Mammary epithelial cell (primary cell): Measurements from ENCODE around the gene DDX46.

Source experiments
- CTCF ChIP-seq, 2 donors: IDR thresholded peaks in 1 of 2; conservative IDR thresholded peaks in 1 of 2; 2 replicates each; pipeline ENCODE4 v1.5.1; 2011 to 2012; ENCODE audit warnings: inconsistent platforms in 2 of 2, low read length in 2 of 2, mild to moderate bottlenecking in 2 of 2, control low read depth in 1 of 2, low read depth in 1 of 2; ENCODE audit not compliant: insufficient read depth in 1 of 2; ENCODE audit errors: extremely low read depth in 1 of 2
- EZH2 ChIP-seq: IDR thresholded peaks from 2 replicates; pipeline ENCODE4 v1.6.1; 2012; ENCODE audit warnings: low read length, inconsistent platforms, borderline replicate concordance

GRCh38 chr5:134879456-134879855 lies 120.9 kb downstream of the DDX46 start:
- no peak for TF ChIP-seq CTCF (conservative IDR thresholded peaks at IDR 0.05 in 1 of 2, IDR thresholded peaks at IDR 0.05 in 1 of 2; ENCODE audit: extremely low read depth in 1 of 2, insufficient read depth in 1 of 2, low read depth in 1 of 2, low read length in 2 of 2)
- no peak for TF ChIP-seq EZH2
